BE2C (cell line): ENCODE measurements around the gene SOX6.
"Not testable (repeated sequence)": the region's sequence is repeated elsewhere in the genome, so short reads cannot be mapped to it uniquely, and the experiment has no call there.

Source experiments
- DNase-seq: peaks from one replicate; pipeline ENCODE4 v3.0.0-alpha.2; 2020
- H3K27me3 ChIP-seq: fragments of 250-450 bp; sonication (Bioruptor Pico); 2 replicates; pipeline ENCODE4 v1.5.1; 2020; ENCODE audit warnings: mild to moderate bottlenecking
- H3K36me3 ChIP-seq: fragments of 250-450 bp; sonication (Bioruptor Pico); 2 replicates; pipeline ENCODE4 v1.5.1; 2020; ENCODE audit warnings: mild to moderate bottlenecking
- H3K4me1 ChIP-seq: fragments of 250-450 bp; sonication (Bioruptor Pico); 2 replicates; pipeline ENCODE4 v1.5.1; 2020
- H3K4me3 ChIP-seq: 2 replicates; pipeline ENCODE4 v1.5.1; 2011; ENCODE audit warnings: low read depth, low read length
- H3K9me3 ChIP-seq: fragments of 250-450 bp; sonication (Bioruptor Pico); 2 replicates; pipeline ENCODE4 v1.5.1; 2020
- TF ChIP-seq, protein P1 (sequence below): IDR thresholded peaks from 2 replicates; pipeline ENCODE4 v1.5.1; 2012; ENCODE audit warnings: mild to moderate bottlenecking, low read depth, low read length

The SOX6 gene

DNA sequence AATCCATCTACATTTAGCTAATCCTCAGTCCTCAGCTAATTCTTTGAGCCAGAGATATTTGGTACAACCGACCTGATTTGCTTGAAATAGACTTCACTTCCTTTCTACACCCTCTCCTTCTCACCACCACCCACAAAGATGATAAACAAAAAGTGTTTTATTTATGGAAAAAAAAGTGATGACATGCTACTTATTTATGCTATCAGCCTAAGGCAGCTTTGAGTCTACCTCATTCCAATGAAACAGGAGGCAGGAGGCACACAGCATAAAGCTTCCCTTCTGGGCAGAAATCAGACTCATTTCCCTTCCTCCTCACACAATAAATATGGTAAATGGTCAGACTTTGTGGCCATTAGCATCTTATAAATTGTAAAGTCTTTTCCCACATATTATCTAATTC lies 325.7 kb downstream of the SOX6 start:
- H3K9me3 ChIP-seq: no peaks in the 10 kb centered on the region
- no peaks in the 10 kb centered on the region for H3K27me3 ChIP-seq
- H3K36me3 ChIP-seq: no peaks in the 10 kb centered on the region
- H3K4me3 ChIP-seq: no peak overlapping the region
- no peak for DNase-seq
- no peaks in the 10 kb centered on the region for H3K4me1 ChIP-seq
- TF ChIP-seq, protein P1, sequence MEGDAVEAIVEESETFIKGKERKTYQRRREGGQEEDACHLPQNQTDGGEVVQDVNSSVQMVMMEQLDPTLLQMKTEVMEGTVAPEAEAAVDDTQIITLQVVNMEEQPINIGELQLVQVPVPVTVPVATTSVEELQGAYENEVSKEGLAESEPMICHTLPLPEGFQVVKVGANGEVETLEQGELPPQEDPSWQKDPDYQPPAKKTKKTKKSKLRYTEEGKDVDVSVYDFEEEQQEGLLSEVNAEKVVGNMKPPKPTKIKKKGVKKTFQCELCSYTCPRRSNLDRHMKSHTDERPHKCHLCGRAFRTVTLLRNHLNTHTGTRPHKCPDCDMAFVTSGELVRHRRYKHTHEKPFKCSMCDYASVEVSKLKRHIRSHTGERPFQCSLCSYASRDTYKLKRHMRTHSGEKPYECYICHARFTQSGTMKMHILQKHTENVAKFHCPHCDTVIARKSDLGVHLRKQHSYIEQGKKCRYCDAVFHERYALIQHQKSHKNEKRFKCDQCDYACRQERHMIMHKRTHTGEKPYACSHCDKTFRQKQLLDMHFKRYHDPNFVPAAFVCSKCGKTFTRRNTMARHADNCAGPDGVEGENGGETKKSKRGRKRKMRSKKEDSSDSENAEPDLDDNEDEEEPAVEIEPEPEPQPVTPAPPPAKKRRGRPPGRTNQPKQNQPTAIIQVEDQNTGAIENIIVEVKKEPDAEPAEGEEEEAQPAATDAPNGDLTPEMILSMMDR: no peak

DNA sequence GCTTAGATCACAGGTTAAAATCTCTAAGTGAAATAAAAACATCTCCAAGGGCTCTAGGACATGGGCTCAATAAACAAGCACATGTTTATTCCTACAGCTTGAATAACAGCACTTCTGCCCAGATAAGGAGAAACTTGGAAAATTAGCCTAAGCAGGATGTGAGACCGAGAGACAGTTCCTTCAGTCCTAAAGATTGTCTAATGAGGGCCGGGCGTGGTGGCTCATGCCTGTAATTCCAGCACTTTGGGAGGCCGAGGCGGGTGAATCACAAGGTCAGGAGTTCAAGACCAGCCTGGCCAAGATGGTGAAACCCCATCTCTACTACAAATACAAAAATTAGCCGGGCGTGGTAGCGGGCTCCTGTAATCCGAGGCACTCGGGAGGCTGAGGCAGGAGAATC lies 327.2 kb downstream of the SOX6 start:
- H3K27me3 ChIP-seq, H3K4me3 ChIP-seq, H3K4me1 ChIP-seq, DNase-seq, H3K36me3 ChIP-seq, H3K9me3 ChIP-seq: not testable (repeated sequence)

DNA sequence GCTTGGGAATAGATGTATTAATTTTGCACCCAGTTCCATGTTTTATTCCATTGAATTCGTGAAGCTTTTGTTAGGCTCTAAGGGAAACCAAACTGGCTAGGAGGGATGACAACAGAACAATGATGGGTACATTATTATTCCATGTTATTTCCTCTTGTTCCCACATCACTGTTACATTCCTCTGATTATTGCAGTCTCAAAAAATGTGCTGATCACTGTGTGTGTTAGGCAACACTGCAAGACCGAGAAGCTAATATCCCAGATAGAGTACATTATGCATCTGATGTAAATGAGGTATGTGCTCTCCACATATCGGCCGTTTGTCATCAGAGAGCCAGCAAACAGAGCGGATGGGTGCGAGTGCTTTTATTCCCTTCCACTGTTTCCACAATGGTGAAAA lies 327.9 kb downstream of the SOX6 start:
- H3K36me3 ChIP-seq: no peaks in the 10 kb centered on the region
- TF ChIP-seq, protein P1: no peak
- no peaks in the 10 kb centered on the region for H3K27me3 ChIP-seq
- no peaks in the 10 kb centered on the region for H3K9me3 ChIP-seq
- H3K4me1 ChIP-seq: no peaks in the 10 kb centered on the region
- DNase-seq: no peak
- H3K4me3 ChIP-seq: no peak overlapping the region

DNA sequence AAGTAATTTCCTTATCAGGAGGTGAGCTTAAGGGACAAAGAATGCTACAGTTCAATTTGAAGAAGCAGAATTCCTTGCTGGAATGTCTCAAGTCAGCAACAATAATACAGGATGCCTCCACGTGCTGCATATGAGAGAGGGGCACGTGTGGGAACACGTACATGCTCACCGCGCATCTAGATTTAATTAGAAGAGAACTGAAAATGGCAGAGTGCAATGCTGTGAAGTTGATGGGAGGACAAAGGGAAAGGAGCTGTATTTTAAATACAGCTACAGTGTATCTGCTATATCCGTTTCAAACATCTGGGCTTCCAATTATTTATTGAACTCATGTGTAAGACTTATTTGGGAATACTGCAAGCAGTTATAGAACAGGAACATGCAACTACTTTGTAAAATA lies 328.7 kb downstream of the SOX6 start:
- TF ChIP-seq, protein P1: no peak
- Histone ChIP-seq H3K27me3 (no peaks in the 10 kb centered on the region), H3K4me3 (no peak overlapping the region), H3K4me1 (no peaks in the 10 kb centered on the region), H3K36me3 (no peaks in the 10 kb centered on the region), H3K9me3 (no peaks in the 10 kb centered on the region)
- no peak for DNase-seq

DNA sequence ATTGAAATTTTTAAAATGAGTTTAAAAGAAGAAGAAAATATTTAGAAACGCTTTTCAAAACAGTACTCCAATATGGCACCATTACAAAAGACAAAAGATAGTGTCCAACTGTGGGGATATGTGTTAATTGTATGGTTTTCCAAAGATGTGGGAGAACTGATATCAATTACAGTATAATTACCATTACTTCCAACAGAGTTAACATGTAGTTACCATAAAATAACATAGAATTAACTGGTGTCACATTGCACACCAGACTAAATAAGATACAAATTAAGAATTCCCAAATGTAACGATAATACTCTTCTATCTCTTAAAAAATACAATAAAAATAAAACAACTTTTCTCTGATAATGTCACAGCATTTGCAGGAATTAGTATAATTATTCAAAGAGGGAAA lies 329.5 kb downstream of the SOX6 start:
- no peaks in the 10 kb centered on the region for H3K9me3 ChIP-seq
- no peaks in the 10 kb centered on the region for H3K4me1 ChIP-seq
- H3K4me3 ChIP-seq: no peak overlapping the region
- H3K27me3 ChIP-seq: no peaks in the 10 kb centered on the region
- TF ChIP-seq, protein P1: no peak
- H3K36me3 ChIP-seq: no peaks in the 10 kb centered on the region
- no peak for DNase-seq

DNA sequence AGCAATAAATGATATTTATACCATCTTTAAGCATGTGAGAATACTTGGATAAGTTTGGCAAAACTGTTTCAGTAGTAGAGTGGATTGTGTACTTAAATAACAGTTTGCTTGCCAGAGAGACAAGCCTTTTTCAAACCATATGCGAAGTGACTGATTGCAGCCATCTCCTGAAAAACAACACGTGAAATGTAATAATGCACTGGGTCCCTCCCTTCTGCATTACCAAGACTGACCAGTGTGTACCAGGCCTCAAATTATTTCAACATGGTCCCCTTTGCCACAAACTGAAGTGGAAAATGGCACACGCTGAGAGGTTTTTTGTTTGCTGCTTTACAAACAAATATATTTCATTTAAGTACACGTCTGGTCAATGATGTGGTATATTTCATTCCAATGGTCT lies 337.4 kb downstream of the SOX6 start:
- DNase-seq: no peak
- H3K9me3 ChIP-seq: no peaks in the 10 kb centered on the region
- TF ChIP-seq, protein P1: no peak
- no peak overlapping the region for H3K4me3 ChIP-seq
- H3K4me1 ChIP-seq: no peaks in the 10 kb centered on the region
- H3K36me3 ChIP-seq: no peaks in the 10 kb centered on the region
- no peaks in the 10 kb centered on the region for H3K27me3 ChIP-seq

DNA sequence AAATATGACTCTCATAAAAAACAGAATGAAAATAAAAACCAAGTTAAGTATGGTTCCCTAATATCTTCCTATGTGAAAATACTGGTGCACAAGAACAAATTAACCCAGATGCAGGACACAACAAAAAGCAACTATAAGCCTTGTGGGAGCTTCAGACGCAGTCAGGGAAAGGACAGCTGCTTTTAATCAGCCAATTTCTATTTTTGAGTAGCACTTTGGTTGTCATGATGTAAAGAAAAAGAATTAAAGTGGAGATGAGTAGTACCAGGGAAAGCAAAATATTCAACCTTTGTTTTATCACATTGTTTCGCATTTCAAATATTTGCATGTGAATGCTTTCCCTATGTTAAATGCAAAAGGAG lies 339.9 kb downstream of the SOX6 start:
- no peaks in the 10 kb centered on the region for H3K36me3 ChIP-seq
- DNase-seq: no peak
- H3K27me3 ChIP-seq: no peaks in the 10 kb centered on the region
- TF ChIP-seq, protein P1: no peak
- no peak overlapping the region for H3K4me3 ChIP-seq
- H3K9me3 ChIP-seq: no peaks in the 10 kb centered on the region
- no peaks in the 10 kb centered on the region for H3K4me1 ChIP-seq
